Bronchial epithelial cell (primary cell): ENCODE results near the gene CTAGE6. TPM values are rescaled to one million over a fixed set of nuclear protein-coding genes. Genes with fewer than 3 reads are reported as not detected.
"Not testable (repeated sequence)": the region's sequence is repeated elsewhere in the genome, so short reads cannot be mapped to it uniquely, and the experiment has no call there.

ENCODE experiments used
- DNase-seq: peaks from one replicate; pipeline ENCODE4 v3.0.0-alpha.2; 2010; ENCODE audit warnings: low read depth
- FAIRE-seq: peaks from 2 replicates; lab custom pipeline; 2011; peaks lifted over from hg19 to GRCh38; lab: Jason Lieb, UNC
- H3K27me3 ChIP-seq: 2 replicates; pipeline ENCODE4 v1.5.1; 2011; ENCODE audit warnings: low read length; ENCODE audit not compliant: control insufficient read depth, insufficient read depth
- H3K36me3 ChIP-seq: 2 replicates; pipeline ENCODE4 v1.5.1; 2011; ENCODE audit warnings: low read length; ENCODE audit not compliant: control insufficient read depth, insufficient read depth
- H3K4me3 ChIP-seq: 2 replicates; pipeline ENCODE4 v1.5.1; 2011; ENCODE audit warnings: mild to moderate bottlenecking, low read depth, low read length, control low read depth
- total RNA-seq: library from RNA; depleted of rRNA; stranded (reverse); fragments of >200 nt; gene quantifications from 2 replicates; pipeline ENCODE4 v1.2.1, GENCODE V29; 2014

Gene CTAGE6
- total RNA-seq, 1 donor from 2014 or later: 0.26 TPM

DNA sequence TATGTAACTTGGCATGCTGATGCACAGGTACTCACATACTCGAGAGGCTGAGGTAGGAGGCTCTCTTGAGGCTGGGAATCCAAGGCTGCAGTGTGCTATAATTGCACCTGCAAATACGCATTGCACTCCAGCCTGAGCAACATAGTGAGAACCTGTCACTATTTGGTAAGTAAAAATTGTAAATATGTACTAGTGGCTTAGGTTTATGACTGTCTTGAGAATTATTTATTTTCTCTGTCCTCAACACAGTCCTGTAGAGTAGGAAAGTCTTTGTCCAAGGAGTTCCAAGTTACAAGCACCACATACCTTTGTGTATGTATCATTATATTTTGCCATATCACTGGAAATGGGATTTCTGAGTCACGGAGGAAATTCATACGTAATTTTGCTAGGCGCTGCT, 45.1 kb downstream of the CTAGE6 start:
- DNase-seq, H3K36me3 ChIP-seq, H3K4me3 ChIP-seq, FAIRE-seq, H3K27me3 ChIP-seq: not testable (repeated sequence)

- not testable (repeated sequence) for H3K27me3 ChIP-seq, DNase-seq, H3K4me3 ChIP-seq, FAIRE-seq, H3K36me3 ChIP-seq
These were observed 45.7 kb downstream of the CTAGE6 start for GRCh38 chr7:143711727-143712324.

GRCh38 chr7:143709895-143710294, 47.6 kb downstream of the CTAGE6 start:
- FAIRE-seq, H3K36me3 ChIP-seq, H3K4me3 ChIP-seq, DNase-seq, H3K27me3 ChIP-seq: not testable (repeated sequence)

Other genes with a start within 250 kb of the CTAGE6 start
- 1.4 TPM in 1 of 2 replicates, not detected in the other for gene CTAGE15, start 185.9 kb downstream of the CTAGE6 start, total RNA-seq
- gene TCAF2, start 136.7 kb downstream of the CTAGE6 start, total RNA-seq: 1.1 and 2.3 TPM in 2 replicates
- 12.3 and 17.6 TPM in 2 replicates for gene TCAF1, start 144.5 kb upstream of the CTAGE6 start, total RNA-seq
- not detected in 2 replicates for gene OR2F2, start 177.5 kb upstream of the CTAGE6 start, total RNA-seq
- not detected in 2 replicates for gene OR2F1, start 197.1 kb upstream of the CTAGE6 start, total RNA-seq
- gene OR6B1, start 242.6 kb upstream of the CTAGE6 start, total RNA-seq: not detected in 2 replicates